IMR-90 (cell line): ENCODE results near the gene FABP2. TPM values are rescaled to one million over a fixed set of nuclear protein-coding genes. Genes with fewer than 3 reads are reported as not detected.
"Not testable (repeated sequence)": the region's sequence is repeated elsewhere in the genome, so short reads cannot be mapped to it uniquely, and the experiment has no call there.

Experiments
- ATAC-seq: fragments of 200-7000 bp; cut with Tn5 transposase; 2 replicates; pipeline ENCODE4 v1.9.1; 2020; ENCODE audit warnings: low read depth, mild to moderate bottlenecking, moderate library complexity
- BruUV-seq: library from RNA; stranded (reverse); fragments of 400-500 nt; replicated peaks from 2 replicates; lab custom pipeline; 2021; lab: Mats Ljungman, UMichigan
- CTCF ChIA-PET: fragments of 300-600 bp; formaldehyde crosslinking; extraction: SDS; loops from one replicate; lab custom pipeline; 2021; ENCODE audit warnings: antibody characterized with exemption; lab: Yijun Ruan, JAX
- POLR2A ChIA-PET: fragments of 300-600 bp; sonication (Branson Sonifier 250); formaldehyde crosslinking; loops from one replicate; lab custom pipeline; 2022; ENCODE audit warnings: antibody characterized with exemption; ENCODE audit not compliant: unreplicated experiment; lab: Charles Lee
- DNase-seq: peaks from one replicate; pipeline ENCODE4 v3.0.0; 2013
- H2AFZ ChIP-seq: replicated peaks from 2 replicates; pipeline ENCODE3; 2013; ENCODE audit warnings: low read length, mild to moderate bottlenecking; ENCODE audit not compliant: poor library complexity
- H2AK5ac ChIP-seq: 2 replicates; pipeline ENCODE4 v1.6.1; 2013; ENCODE audit warnings: low read depth, low read length, inconsistent platforms
- H2AK9ac ChIP-seq: replicated peaks from 2 replicates; pipeline ENCODE3; 2013; ENCODE audit warnings: mild to moderate bottlenecking, low read depth, low read length, moderate library complexity; ENCODE audit not compliant: poor library complexity
- H2BK120ac ChIP-seq: 2 replicates; pipeline ENCODE4 v1.6.1; 2013; ENCODE audit warnings: low read depth, low read length, inconsistent platforms
- H2BK15ac ChIP-seq: 3 replicates; pipeline ENCODE4 v1.6.1; 2013; ENCODE audit warnings: low read depth, low read length, inconsistent platforms
- H2BK20ac ChIP-seq: 2 replicates; pipeline ENCODE4 v1.6.1; 2013; ENCODE audit warnings: low read depth, mild to moderate bottlenecking, inconsistent platforms, low read length, moderate library complexity
- H2BK5ac ChIP-seq: 2 replicates; pipeline ENCODE4 v1.6.1; 2013; ENCODE audit warnings: mild to moderate bottlenecking, low read depth, low read length, inconsistent platforms; ENCODE audit not compliant: poor library complexity, severe bottlenecking
- H3K14ac ChIP-seq: replicated peaks from 2 replicates; pipeline ENCODE4 v1.6.1; 2013; ENCODE audit warnings: low read depth, low read length, inconsistent platforms
- H3K18ac ChIP-seq: 2 replicates; pipeline ENCODE4 v1.6.1; 2013; ENCODE audit warnings: low read depth, low read length, control low read depth
- H3K23ac ChIP-seq: 2 replicates; pipeline ENCODE4 v1.6.1; 2013; ENCODE audit warnings: low read depth, low read length, inconsistent platforms
- H3K27ac ChIP-seq: 2 replicates; pipeline ENCODE4 v1.5.1; 2013; ENCODE audit warnings: mild to moderate bottlenecking, control low read depth, low read length; ENCODE audit not compliant: insufficient read depth
- H3K27me3 ChIP-seq: 2 replicates; pipeline ENCODE4 v1.6.1; 2013; ENCODE audit warnings: low read length; ENCODE audit not compliant: control insufficient read depth, insufficient read depth
- H3K36me3 ChIP-seq: 2 replicates; pipeline ENCODE4 v1.6.1; 2013; ENCODE audit warnings: low read length, mixed read lengths; ENCODE audit not compliant: control insufficient read depth, insufficient read depth
- H3K4ac ChIP-seq: 2 replicates; pipeline ENCODE4 v1.6.1; 2013; ENCODE audit warnings: low read depth, low read length, inconsistent platforms
- H3K4me1 ChIP-seq: 2 replicates; pipeline ENCODE4 v1.6.1; 2013; ENCODE audit warnings: low read length, mixed read lengths; ENCODE audit not compliant: control insufficient read depth, insufficient read depth
- H3K4me2 ChIP-seq: 2 replicates; pipeline ENCODE4 v1.6.1; 2013; ENCODE audit warnings: low read depth, mild to moderate bottlenecking, control low read depth, low read length, moderate library complexity
- H3K4me3 ChIP-seq: 2 replicates; pipeline ENCODE4 v1.5.1; 2013; ENCODE audit warnings: low read depth, mild to moderate bottlenecking, control low read depth, low read length, moderate library complexity; ENCODE audit not compliant: insufficient read depth
- H3K56ac ChIP-seq: 2 replicates; pipeline ENCODE4 v1.6.1; 2013; ENCODE audit warnings: low read length, inconsistent platforms; ENCODE audit not compliant: insufficient read depth; ENCODE audit errors: extremely low read depth
- H3K79me1 ChIP-seq, 2 experiments: 2 replicates each; pipeline ENCODE4 v1.6.1; 2013; ENCODE audit warnings: low read length in 2 of 2, inconsistent platforms in 1 of 2, low read depth in 1 of 2
- H3K9ac ChIP-seq: 2 replicates; pipeline ENCODE4 v1.6.1; 2013; ENCODE audit warnings: low read depth, low read length, control low read depth
- H3K9me1 ChIP-seq: 2 replicates; pipeline ENCODE4 v1.6.1; 2013; ENCODE audit warnings: low read length, inconsistent platforms; ENCODE audit not compliant: insufficient read depth
- H3K9me3 ChIP-seq: 2 replicates; pipeline ENCODE4 v1.6.1; 2013; ENCODE audit warnings: low read length; ENCODE audit not compliant: control insufficient read depth, insufficient read depth
- H4K20me1 ChIP-seq: 2 replicates; pipeline ENCODE4 v1.6.1; 2013; ENCODE audit warnings: low read length, inconsistent platforms; ENCODE audit not compliant: insufficient read depth
- H4K5ac ChIP-seq: 2 replicates; pipeline ENCODE4 v1.6.1; 2013; ENCODE audit warnings: mild to moderate bottlenecking, low read depth, low read length, control low read depth
- H4K8ac ChIP-seq, 2 experiments: 2 replicates each; pipeline ENCODE4 v1.6.1; 2013; ENCODE audit warnings: low read depth in 2 of 2, low read length in 2 of 2, control low read depth in 1 of 2, inconsistent platforms in 1 of 2
- H4K91ac ChIP-seq: 2 replicates; pipeline ENCODE4 v1.6.1; 2013; ENCODE audit warnings: low read depth, low read length, inconsistent platforms; ENCODE audit not compliant: insufficient read depth
- WGBS, 2 experiments: methylation state at CpG; one replicate each; pipeline versions ENCODE4 v1.1.5 to v1.1.7; 2013; ENCODE audit warnings: missing lambda C conversion rate in 2 of 2; ENCODE audit not compliant: insufficient read length in 1 of 2; ENCODE audit errors: extremely low coverage in 2 of 2; 5-methylcytosine and 5-hydroxymethylcytosine counted together
- dilution Hi-C: fragments of 300-500 bp; cut with HindIII; formaldehyde crosslinking; loops from one replicate; pipeline ENCODE4 v1.14.3; 2018; ENCODE audit warnings: low sequenced_read_pairs; ENCODE audit not compliant: unreplicated experiment
- in situ Hi-C: fragments of 300-500 bp; cut with MboI; formaldehyde crosslinking; loops from 3 replicates; pipeline ENCODE4 v1.14.3; 2019; ENCODE audit warnings: low sequenced_read_pairs, inconsistent platforms, mixed read lengths
- intact Hi-C: fragments of 100-400 bp; cut with micrococcal nuclease; formaldehyde crosslinking; loops from 2 replicates; pipeline ENCODE4 v1.10.0; 2022
- polyA plus RNA-seq, 3 experiments: library from polyadenylated mRNA; depleted of rRNA; stranded (reverse); fragments of >200 nt; gene quantifications; 2 replicates each; pipeline ENCODE4 v1.2.3, GENCODE V29; 2012; ENCODE audit warnings: low replicate concordance in 1 of 3
- total RNA-seq: library from RNA; depleted of rRNA; stranded (reverse); fragments of >200 nt; gene quantifications from 2 replicates; pipeline ENCODE4 v1.2.3, GENCODE V29; 2012

Gene FABP2
- total and polyA plus RNA-seq, 2 of the 4 experiments (the other 2 are of a cell fraction), result not detected

DNA sequence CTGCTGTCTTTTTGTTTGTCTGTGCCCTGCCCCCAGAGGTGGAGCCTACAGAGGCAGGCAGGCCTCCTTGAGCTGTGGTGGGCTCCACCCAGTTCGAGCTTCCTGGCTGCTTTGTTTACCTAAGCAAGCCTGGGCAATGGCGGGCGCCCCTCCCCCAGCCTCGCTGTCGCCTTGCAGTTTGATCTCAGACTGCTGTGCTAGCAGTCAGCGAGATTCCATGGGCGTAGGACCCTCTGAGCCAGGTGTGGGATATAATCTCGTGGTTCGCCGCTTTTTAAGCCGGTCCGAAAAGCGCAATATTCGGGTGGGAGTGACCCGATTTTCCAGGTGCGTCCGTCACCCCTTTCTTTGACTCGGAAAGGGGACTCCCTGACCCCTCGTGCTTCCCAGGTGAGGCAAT, 42.4 kb downstream of the FABP2 start:
- H2BK15ac ChIP-seq, BruUV-seq, H3K23ac ChIP-seq, H3K27ac ChIP-seq, POLR2A ChIA-PET, H2BK120ac ChIP-seq, H3K14ac ChIP-seq, H3K9me1 ChIP-seq, intact Hi-C loops, H2AK9ac ChIP-seq, H4K8ac ChIP-seq, H3K4me3 ChIP-seq, H3K4me1 ChIP-seq, H4K20me1 ChIP-seq, H3K18ac ChIP-seq, H3K27me3 ChIP-seq, H3K4me2 ChIP-seq, DNase-seq, H3K56ac ChIP-seq, H2AK5ac ChIP-seq, H2BK5ac ChIP-seq, H4K5ac ChIP-seq, H2BK20ac ChIP-seq, CTCF ChIA-PET, H2AFZ ChIP-seq, dilution Hi-C loops, ATAC-seq, H3K9ac ChIP-seq, H3K36me3 ChIP-seq, H3K4ac ChIP-seq, H3K9me3 ChIP-seq, in situ Hi-C loops, H4K91ac ChIP-seq: not testable (repeated sequence)
- peaks cover 3 to 11% of the 10 kb centered on the region in 2 experiments; a peak in 2 of 4 replicates for H3K79me1 ChIP-seq
- WGBS, 2 experiments, result 98% methylated on average over 9 of the region's 19 CpGs; no CpG with 5 or more reads in 1 of the 2 experiments
